HG03575 (cell line): ENCODE results near the gene FBXO8.
"Not testable (repeated sequence)": the region's sequence is repeated elsewhere in the genome, so short reads cannot be mapped to it uniquely, and the experiment has no call there.

Source experiments
- ATAC-seq: cut with Tn5 transposase; IDR thresholded peaks from one replicate; pipeline ENCODE4 v1.9.1; 2021; ENCODE audit not compliant: unreplicated experiment, insufficient number of reproducible peaks, low FRiP score; ENCODE audit errors: extremely low read depth

Gene FBXO8, protein sequence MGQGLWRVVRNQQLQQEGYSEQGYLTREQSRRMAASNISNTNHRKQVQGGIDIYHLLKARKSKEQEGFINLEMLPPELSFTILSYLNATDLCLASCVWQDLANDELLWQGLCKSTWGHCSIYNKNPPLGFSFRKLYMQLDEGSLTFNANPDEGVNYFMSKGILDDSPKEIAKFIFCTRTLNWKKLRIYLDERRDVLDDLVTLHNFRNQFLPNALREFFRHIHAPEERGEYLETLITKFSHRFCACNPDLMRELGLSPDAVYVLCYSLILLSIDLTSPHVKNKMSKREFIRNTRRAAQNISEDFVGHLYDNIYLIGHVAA

DNA sequence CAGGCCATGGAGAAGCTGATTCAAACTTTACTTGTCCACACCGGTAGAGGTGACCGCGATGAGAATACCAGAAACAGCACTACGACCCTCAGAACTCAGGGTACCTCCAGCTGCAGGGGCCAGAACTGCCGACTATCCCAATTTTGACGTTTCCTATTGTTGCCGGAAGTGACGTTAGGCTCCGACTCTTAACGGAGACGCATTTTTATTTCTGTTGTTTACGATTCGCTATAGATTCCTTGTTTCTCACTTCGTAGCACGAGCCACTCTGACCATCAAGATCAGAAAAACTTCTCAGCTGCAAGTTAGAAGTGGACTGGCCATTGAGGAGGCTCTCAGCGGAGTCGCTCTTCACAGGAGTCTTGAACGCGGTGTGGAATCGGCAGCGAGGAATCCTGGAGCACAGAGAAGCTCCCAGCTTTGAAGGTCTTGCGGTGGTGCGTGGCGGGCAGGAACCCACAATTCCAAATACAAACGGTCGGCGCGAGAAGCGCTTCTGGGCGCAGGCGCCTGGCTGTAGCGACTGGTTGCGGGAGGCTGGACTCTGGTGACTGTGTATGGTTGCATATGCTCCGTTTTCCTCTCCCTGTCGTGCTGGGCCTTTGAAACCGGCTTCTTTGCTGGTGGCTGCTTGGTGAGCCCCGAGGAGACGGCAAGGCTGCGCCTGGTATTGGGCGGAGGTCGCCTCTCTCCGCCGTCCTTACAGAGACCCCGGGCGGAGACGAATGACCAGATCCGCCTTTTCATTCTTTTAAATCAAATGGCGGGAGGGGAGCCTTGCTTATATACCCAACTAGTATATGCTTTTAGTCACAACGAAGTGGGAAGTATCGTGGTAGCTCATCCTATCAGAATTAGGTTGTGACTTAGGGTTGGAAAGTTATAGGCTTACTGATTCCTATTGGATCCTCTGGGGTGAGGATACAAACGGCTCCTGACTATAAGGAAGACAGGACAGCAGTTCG, at the start of gene FBXO8, which contains the start of gene CEP44:
FBXO8 (minus strand) TSS at position 161 of the 965 bp plus-strand sequence. CDS start 20,575 bp downstream, outside the sequence.
CEP44 (plus strand) TSS at position 405 of the 965 bp plus-strand sequence. CDS start 15,211 bp downstream, outside the sequence.
- peak; percentile 32 for ATAC-seq

DNA sequence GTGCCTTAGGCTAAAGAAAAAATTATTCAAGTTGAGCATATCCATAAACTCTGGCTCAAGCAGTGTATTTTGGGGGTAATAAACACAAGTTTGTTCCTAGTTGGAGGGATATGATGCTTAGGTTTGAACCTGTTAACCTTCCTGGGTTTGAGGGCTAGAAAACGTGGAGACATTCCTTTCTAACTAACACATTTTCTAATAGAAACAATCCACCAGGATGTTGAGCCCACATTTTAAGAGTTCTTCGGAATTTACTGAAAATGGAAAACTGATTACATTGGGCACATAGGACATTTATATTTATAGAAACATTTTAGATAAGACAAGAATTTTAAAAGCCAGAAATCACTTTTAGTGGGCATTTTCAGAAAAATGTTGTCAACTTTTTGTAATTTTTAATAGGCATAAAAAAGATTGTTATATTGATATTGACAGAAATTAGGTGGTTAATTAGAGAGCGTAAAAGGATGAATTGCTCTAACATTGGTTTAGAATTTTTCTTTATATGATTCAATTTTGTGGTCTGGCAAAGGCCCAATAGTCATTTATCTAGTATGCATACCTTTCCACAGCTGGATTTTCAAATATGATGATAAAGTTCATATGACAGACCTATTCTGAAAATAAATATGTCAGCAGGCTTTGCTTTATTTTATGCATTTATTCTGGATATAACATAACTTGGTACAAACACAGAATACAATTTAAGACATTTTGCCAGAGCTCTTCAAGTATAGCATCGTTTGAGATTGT, 49.5 kb upstream of the FBXO8 start:
- ATAC-seq: no peak

DNA sequence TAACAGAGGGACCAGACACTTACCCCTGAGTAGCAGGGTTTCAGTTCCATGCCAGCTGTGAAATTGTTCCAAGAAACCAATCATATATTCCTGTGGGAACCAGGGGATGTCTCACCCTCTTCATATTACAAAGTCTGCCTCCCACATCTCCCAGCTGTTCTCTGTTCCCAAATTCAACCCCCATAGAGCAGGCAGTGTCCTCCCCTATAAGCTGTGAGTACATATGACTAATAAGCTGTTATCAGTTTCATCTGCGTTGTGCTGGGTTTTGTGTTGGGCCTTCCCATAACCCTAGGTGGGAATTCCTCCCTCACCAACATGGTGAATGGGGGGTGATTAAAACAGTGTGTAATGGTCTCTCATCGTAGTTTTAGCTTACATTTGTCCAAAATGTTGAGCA, 41.3 kb upstream of the FBXO8 start:
- no peak for ATAC-seq

DNA sequence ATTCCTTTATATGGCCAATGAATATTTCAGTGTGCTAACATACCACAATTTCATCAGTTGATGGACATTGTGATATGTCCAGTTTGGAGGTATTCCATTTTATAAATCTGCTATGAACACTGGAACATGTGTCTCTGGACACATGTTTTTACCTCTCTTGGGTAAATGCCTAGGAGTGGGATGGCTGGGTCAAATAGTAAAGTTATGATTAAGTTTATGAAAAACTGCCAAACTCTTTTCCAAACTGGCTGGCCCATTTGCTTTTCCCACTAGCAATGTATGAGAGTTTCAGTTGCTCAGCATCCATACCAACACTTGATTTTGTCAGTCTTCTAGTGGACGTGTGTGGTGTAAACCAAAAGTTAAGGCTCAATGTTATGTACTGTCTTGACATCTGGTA, 40.8 kb upstream of the FBXO8 start:
- no peak for ATAC-seq

DNA sequence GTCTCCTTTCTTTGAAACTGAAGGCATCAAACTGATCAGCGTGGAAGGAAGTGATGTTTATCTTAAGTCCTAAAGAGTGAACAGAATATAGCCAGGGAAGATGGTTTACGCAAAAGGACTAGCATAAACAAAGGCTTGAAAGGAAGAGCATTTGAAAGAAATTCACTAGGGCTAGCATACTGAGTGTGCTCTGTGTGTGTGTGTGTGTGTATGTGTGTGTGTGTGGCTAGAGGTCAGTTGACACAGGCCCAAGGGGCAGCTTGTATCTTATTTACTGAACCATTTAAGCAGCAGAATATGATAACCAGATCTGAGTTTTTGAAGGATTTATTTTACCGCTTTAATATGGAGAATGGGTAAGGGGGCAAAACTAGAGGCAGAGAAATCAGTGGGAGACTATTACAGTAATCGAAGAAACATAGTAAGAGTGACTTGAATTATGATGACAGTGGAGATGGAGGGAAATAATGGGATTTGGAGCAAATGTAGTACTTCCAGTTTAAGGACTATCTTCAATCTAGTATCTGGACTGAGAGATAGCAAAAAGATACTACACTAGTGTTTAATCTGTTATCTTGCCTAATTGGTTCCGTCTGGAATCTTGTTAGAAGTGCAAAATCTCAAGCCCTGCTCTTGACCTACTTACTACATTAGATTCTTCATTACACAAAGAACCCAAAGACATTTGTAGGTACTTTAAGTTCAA, 37.2 kb upstream of the FBXO8 start:
- no peak for ATAC-seq

DNA sequence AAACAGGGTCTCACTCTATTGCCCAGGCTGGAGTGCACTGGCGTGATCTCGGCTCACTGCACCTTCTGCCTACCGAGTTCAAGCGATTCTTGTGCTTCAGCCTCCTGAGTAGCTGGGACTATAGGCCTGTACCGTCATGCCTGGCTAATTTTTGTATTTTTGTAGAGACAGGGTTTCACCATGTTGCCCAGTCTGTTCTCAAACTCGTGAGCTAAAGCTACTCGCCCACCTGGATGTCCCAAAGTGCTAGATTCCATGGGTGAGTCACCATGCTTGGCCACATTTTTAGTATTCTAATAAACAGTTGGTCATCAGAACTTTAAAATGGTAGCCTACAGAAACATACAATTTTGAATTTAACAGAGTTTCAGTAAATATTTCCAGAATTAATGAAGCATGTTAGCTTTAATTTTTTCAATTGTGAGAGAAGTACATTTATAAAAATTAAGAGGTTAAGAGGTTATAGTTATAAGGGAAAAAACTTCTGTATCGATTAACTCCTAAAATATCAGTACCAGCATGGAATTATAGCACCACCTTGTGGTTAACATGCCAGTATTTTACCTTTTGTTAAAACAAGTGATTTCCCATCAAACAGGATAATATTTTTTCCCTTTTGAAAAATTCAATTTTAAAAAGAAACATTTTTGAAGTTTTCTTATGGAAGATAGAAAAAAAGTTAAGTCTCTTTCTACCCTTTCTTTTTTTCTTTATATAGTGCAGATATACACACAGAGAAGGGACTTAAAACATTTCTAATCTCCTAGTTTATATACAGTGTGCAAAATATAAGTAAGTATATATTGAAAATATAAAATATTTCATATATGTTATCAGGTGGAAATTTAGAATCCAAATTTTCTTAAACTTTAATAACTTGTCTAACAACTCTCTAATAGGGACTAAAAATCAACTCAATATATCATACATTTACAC, 35.6 kb upstream of the FBXO8 start:
- no peak for ATAC-seq

DNA sequence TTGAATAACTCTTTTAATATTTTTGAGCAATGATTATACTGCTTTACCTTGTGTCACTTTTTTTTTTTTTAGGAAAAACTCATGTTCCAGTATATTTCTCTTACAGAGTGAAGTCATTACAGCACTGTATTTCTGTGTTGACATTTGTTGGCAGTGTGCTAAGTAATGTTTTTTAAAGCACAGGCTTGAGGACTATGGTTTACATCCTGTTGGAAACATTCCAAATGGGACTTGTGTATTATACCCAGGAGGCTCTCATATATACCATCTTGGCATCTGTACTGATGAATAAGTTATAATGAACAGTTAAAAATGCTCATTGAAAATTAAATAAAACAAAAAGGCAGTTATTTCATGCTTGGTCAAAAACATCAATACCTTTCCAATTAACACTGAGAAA, 34.1 kb upstream of the FBXO8 start:
- no peak for ATAC-seq

DNA sequence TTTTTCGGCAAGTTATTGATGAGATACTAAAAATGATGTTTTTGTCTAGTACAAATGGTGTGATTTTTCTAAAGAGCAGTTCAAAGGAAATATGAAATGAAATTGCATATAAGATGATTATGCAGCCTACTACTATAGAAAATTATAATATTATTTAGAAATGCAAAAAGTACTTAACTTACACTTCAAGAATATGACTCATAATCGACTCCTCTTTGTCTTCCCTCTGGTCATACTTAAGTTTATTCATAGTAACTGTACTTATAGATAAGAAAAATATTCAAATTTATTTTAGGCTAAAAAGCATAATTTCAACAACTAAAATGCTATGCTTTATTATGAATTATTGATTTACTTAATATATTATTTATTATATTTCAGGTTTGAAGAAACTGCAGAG, 33.5 kb upstream of the FBXO8 start:
- no peak for ATAC-seq

DNA sequence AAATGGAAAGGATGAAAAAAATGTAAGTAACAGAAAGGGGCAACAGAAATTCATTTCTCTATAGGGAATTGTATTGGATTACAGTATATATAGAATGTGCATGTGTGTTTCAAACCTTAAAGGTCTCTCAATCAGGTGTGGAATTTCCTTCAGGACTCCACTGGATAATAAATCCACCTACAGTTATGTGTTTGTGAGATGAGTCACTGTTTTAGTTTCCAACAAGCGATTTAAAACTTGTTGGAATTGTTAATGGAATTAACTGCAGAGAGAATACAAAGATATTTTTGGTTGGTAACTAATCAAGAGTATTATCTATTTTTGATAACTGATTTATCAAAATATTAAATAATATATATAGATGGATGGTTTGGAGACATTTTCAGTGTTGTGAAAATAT, 33.1 kb upstream of the FBXO8 start:
- ATAC-seq: no peak

DNA sequence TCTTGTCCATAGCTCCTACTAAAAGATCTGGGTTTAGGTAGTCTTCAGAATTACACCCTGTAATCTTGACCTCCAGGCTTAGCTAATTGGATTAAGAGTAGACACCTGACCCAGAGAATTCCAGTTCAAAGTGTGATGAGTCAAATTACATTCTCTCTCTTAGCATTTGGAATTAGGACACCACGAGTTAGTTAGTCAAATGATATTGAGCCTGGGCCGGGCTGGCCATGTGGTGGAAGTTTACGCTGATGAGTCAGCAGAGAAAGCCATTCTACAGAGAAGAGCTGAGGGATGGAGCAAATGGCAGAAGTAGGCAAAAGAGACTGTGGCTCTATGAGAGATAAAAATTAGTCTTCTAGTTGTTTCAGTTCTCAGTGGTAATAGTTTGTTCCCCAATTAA, 31.3 kb upstream of the FBXO8 start:
- ATAC-seq: no peak

DNA sequence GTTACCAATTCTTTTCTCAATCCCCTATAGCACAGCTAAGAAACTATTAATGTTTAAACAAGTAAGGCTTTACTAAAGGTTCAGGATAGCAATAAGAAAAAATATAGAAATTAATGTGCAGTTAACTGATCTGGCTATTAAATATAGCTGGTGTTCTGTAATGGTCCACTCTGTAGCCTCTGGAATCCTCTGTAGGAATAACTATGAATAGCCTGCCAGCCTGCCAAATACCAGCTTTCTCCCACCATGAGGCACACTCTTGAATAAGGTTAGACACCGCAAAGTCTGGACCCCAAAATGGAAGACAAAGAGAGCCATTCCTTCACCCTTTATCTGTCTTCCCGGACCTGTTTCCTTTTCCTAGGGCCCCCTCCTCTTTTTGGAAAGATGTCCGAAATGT, 30.8 kb upstream of the FBXO8 start:
- ATAC-seq: no peak

DNA sequence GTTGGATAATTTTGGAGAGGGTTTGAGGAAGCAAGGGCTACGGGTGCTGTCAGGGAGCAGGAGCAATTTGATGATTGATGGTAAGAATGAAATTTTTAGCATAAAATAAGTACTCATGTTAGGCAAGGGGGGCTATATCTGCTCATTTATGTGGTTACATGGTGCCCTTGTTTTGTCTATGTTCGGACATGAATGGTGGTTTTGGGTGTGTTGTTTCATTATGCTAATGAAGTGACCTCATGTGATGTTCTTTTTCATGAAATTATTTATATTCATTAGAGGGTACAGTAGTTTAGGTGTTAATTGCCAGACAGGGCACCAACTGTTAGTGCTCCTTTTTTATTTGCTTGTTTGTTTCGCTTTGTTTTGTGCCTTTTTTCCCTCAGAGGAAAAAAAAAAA, 29.5 kb upstream of the FBXO8 start:
- no peak for ATAC-seq

DNA sequence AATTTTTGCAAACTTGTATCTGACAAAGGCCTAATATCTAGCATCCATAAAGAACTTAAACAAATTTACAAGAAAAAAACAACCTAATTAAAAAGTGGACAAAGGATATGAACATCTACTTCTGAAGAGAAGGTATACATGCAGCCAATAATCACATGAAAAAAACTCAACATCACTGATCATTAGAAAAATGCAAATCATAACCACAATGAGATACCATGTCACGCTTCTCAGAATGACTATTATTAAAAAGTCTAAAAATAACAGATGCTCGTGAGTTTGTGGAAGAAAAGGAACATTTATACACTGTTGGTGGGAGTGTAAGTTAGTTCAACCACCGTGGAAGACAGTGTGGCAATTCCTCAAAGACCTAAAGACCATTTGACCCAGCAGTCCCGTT, 24.2 kb upstream of the FBXO8 start:
- no peak for ATAC-seq

DNA sequence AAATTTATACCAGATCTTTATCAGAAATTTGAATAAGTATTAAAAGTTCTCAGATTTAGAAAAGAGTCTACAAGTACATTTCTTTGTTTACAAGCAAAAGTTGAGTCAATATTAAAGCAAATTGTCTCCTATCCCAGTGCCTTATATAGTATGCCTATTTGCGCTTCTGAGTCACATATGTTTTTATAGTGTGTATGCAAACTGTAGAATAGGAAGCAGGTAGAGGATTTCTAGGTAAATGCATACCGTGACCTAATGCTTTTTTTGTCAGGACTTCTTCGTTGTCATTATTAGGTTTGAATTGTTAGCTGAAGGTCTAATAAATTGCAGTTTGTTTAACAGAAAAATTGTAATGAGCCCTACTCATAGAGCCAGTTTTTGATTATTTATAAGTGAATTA, 22.5 kb upstream of the FBXO8 start:
- ATAC-seq: no peak

DNA sequence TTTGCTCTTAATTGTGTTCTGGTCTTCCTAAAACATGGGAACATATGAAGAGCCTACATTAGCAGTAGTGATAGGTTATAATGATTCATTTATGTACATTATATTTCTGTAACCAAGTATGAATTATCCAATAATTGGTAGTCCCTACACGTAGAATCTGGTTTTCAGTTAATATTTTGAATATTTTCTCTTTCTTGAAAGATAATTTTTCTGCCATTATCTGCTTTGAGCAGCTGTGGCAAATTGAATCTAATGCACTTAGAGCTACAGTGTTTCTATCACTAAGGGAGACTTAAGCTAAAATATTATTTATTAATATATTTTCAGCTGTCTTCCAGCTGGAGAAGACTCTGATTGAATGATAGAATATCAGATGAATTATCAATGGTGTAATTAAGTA, 21.2 kb upstream of the FBXO8 start:
- ATAC-seq: no peak

DNA sequence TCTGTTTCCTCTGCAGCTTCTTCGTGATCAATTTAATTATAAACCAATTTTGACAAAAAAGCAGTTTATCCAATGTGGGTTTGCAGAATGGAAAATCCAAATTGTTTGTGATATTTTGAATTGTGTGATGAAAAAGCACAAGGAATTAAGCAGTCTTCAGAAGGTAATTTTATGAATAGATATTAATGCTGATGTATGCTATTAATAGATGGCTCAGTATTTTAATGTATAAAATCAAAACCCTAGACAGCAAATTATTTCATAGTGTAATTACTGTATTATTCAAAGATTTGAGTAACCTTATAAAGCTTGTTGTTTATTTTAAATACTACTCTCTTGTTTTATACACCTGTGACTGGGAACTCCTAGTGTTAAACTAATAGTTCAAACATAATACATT, 20.2 kb upstream of the FBXO8 start:
- ATAC-seq: no peak

DNA sequence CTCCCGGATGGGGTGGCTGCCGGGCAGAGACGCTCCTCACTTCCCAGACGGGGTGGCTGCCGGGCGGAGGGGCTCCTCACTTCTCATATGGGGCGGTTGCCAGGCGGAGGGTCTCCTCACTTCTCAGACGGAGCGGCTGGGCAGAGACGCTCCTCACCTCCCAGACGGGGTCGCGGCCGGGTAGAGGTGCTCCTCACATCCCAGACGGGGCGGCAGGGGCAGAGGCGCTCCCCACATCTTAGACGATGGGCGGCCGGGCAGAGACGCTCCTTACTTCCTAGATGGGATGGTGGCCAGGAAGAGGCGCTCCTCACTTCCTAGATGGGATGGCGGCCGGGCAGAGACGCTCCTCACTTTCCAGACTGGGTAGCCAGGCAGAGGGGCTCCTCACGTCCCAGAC, 11.7 kb upstream of the FBXO8 start:
- ATAC-seq: not testable (repeated sequence)

DNA sequence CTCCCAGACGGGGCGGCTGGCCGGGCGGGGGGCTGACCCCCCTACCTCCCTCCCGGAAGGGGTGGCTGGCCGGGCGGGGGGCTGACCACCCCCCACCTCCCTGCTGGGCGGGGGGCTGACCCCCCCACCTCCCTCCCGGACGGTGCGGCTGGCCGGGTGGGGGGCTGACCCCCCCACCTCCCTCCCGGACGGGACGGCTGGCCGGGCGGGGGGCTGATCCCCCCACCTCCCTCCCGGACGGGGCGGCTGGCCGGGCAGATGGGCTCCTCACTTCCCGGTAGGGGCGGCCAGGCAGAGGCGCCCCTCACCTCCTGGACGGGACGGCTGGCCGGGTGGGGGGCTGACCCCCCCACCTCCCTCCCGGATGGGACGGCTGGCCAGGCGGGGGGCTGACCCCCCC, 11.2 kb upstream of the FBXO8 start:
- ATAC-seq: not testable (repeated sequence)
